Vagina (tissue), 2 donors: ENCODE results near the gene OR51S1. TPM values are rescaled to one million over a fixed set of nuclear protein-coding genes. Genes with fewer than 3 reads are reported as not detected.

Experiments used
- DNase-seq, 2 donors: peaks; one replicate each; pipeline ENCODE4 v3.0.0-alpha.2; 2017; ENCODE audit errors: extremely low spot score in 2 of 2
- H3K27ac ChIP-seq: fragments of 200-600 bp; sonication (generic); one replicate; pipeline ENCODE4 v1.5.1; 2019
- H3K27me3 ChIP-seq: fragments of 200-600 bp; sonication (generic); one replicate; pipeline ENCODE4 v1.5.1; 2019
- H3K36me3 ChIP-seq, 2 donors: fragments of 200-600 bp; sonication (generic); one replicate each; pipeline ENCODE4 v1.5.1; 2017 to 2019
- H3K4me1 ChIP-seq: fragments of 200-600 bp; sonication (generic); one replicate; pipeline ENCODE4 v1.5.1; 2019
- H3K4me3 ChIP-seq, 2 donors: fragments of 200-600 bp; sonication (generic); 1 replicate in 1 of 2; 2 replicates in 1 of 2; pipeline ENCODE4 v1.5.1; 2016 to 2019
- H3K9me3 ChIP-seq: fragments of 200-600 bp; sonication (generic); one replicate; pipeline ENCODE4 v1.5.1; 2019
- CTCF ChIP-seq, 3 experiments: fragments of 450-650 bp in 2 of 3; fragments of 200-600 bp in 1 of 3; sonication (generic) in 1 of 3; IDR thresholded peaks; one replicate each; pipeline ENCODE4 v1.5.1; 2017 to 2019; ENCODE audit warnings: antibody characterized with exemption in 3 of 3, mild to moderate bottlenecking in 2 of 3, moderate library complexity in 2 of 3
- POLR2A ChIP-seq, 2 donors: fragments of 450-650 bp; IDR thresholded peaks; one replicate each; pipeline ENCODE4 v1.6.1; 2017; ENCODE audit warnings: antibody characterized with exemption in 2 of 2, mild to moderate bottlenecking in 2 of 2, moderate library complexity in 2 of 2
- POLR2AphosphoS5 ChIP-seq, 2 donors: sonication (generic); formaldehyde crosslinking; IDR thresholded peaks; one replicate each; pipeline ENCODE4 v1.9.0; 2017; ENCODE audit warnings: antibody characterized with exemption in 2 of 2, mild to moderate bottlenecking in 2 of 2, low read depth in 1 of 2; ENCODE audit not compliant: insufficient read depth in 1 of 2
- intact Hi-C: fragments of 100-400 bp; cut with DNase I; formaldehyde crosslinking; loops from one replicate; pipeline ENCODE4 v1.15.1; 2023
- total RNA-seq: library from RNA; depleted of rRNA; stranded (reverse); fragments of >200 nt; gene quantifications from one replicate; pipeline ENCODE4 v1.2.3, GENCODE V29; 2016

Gene OR51S1
- total RNA-seq = not detected

GRCh38 chr11:4848908-4849532 lies at the start of gene OR51S1:
TSS of gene OR51S1 (minus strand) at chr11:4849208. CDS start at chr11:4849208, 0 bp downstream.
- intact Hi-C loops = no loop called here

GRCh38 chr11:4891996-4892640 lies 43.1 kb upstream of the OR51S1 start:
- DNase-seq = no peak
- Histone ChIP-seq H3K9me3 (no peaks in the 10 kb centered on the region), H3K4me1 (no peaks in the 10 kb centered on the region), H3K36me3 (no peaks in the 10 kb centered on the region), H3K4me3 (no peak overlapping the region), H3K27ac (no peak overlapping the region), H3K27me3 (no peaks in the 10 kb centered on the region)
- intact Hi-C loops = no loop called here
- TF ChIP-seq POLR2A (IDR thresholded peaks at IDR 0.05) = no peak
- no peak for TF ChIP-seq POLR2AphosphoS5 (IDR thresholded peaks at IDR 0.05; ENCODE audit: insufficient read depth in 1 of 2, low read depth in 1 of 2)
- TF ChIP-seq CTCF (IDR thresholded peaks at IDR 0.05) = no peak

More at GRCh38 chr11:4848908-4849532, at the start of gene OR51S1:
- no peak for DNase-seq
- no peak within 1 kb of the TSS for H3K4me3 ChIP-seq
- TF ChIP-seq POLR2A (IDR thresholded peaks at IDR 0.05) (no peak), CTCF (IDR thresholded peaks at IDR 0.05) (no peak), POLR2AphosphoS5 (IDR thresholded peaks at IDR 0.05; ENCODE audit: insufficient read depth in 1 of 2, low read depth in 1 of 2) (no peak)
- no peaks in the 10 kb centered on the region for H3K9me3 ChIP-seq
- no peaks in the 10 kb centered on the region for H3K36me3 ChIP-seq
- H3K4me1 ChIP-seq = no peaks in the 10 kb centered on the region
- H3K27me3 ChIP-seq = no peaks in the 10 kb centered on the region
- no peak within 1 kb of the TSS for H3K27ac ChIP-seq

GRCh38 chr11:4890279-4890678 lies 41.3 kb upstream of the OR51S1 start:
- intact Hi-C loops = no loop called here
- Histone ChIP-seq H3K9me3 (no peaks in the 10 kb centered on the region), H3K27me3 (no peaks in the 10 kb centered on the region), H3K27ac (no peak overlapping the region), H3K4me1 (no peaks in the 10 kb centered on the region), H3K36me3 (no peaks in the 10 kb centered on the region), H3K4me3 (no peak overlapping the region)
- TF ChIP-seq CTCF (IDR thresholded peaks at IDR 0.05) = no peak
- no peak for TF ChIP-seq POLR2AphosphoS5 (IDR thresholded peaks at IDR 0.05; ENCODE audit: insufficient read depth in 1 of 2, low read depth in 1 of 2)
- no peak for TF ChIP-seq POLR2A (IDR thresholded peaks at IDR 0.05)
- DNase-seq = no peak

- TF ChIP-seq POLR2AphosphoS5 (IDR thresholded peaks at IDR 0.05; ENCODE audit: insufficient read depth in 1 of 2, low read depth in 1 of 2) (no peak), CTCF (IDR thresholded peaks at IDR 0.05) (no peak), POLR2A (IDR thresholded peaks at IDR 0.05) (no peak)
- DNase-seq = no peak
- Histone ChIP-seq H3K27me3 (no peaks in the 10 kb centered on the region), H3K9me3 (no peaks in the 10 kb centered on the region), H3K4me1 (no peaks in the 10 kb centered on the region), H3K4me3 (no peak overlapping the region), H3K27ac (no peak overlapping the region), H3K36me3 (no peaks in the 10 kb centered on the region)
- intact Hi-C loops = no loop called here
Measured at GRCh38 chr11:4887591-4887990, 38.6 kb upstream of the OR51S1 start.

GRCh38 chr11:4886186-4886585 lies 37.2 kb upstream of the OR51S1 start:
- intact Hi-C loops = no loop called here
- no peaks in the 10 kb centered on the region for H3K36me3 ChIP-seq
- no peak for DNase-seq
- TF ChIP-seq POLR2AphosphoS5 (IDR thresholded peaks at IDR 0.05; ENCODE audit: insufficient read depth in 1 of 2, low read depth in 1 of 2) = no peak
- no peak for TF ChIP-seq POLR2A (IDR thresholded peaks at IDR 0.05)
- no peak for TF ChIP-seq CTCF (IDR thresholded peaks at IDR 0.05)
- H3K4me3 ChIP-seq = no peak overlapping the region
- no peaks in the 10 kb centered on the region for H3K4me1 ChIP-seq
- no peak overlapping the region for H3K27ac ChIP-seq
- no peaks in the 10 kb centered on the region for H3K9me3 ChIP-seq
- H3K27me3 ChIP-seq = no peaks in the 10 kb centered on the region
